Duodenal mucosa (tissue), 2 donors: ENCODE results near the gene CABCOCO1.

Experiments used
- H3K27ac ChIP-seq: one replicate; pipeline ENCODE4 v1.7.0; 2013; ENCODE audit warnings: low read depth, low read length
- H3K27me3 ChIP-seq, 2 donors: one replicate each; pipeline ENCODE4 v1.7.0; 2013; ENCODE audit warnings: low read length in 2 of 2, control low read depth in 1 of 2; ENCODE audit not compliant: insufficient read depth in 2 of 2, control insufficient read depth in 1 of 2
- H3K36me3 ChIP-seq, 2 donors: one replicate each; pipeline ENCODE4 v1.7.0; 2013; ENCODE audit warnings: low read length in 2 of 2, control low read depth in 1 of 2; ENCODE audit not compliant: insufficient read depth in 2 of 2, control insufficient read depth in 1 of 2
- H3K4me1 ChIP-seq, 2 donors: one replicate each; pipeline ENCODE4 v1.7.0; 2013; ENCODE audit warnings: low read length in 2 of 2, control low read depth in 1 of 2; ENCODE audit not compliant: insufficient read depth in 2 of 2, control insufficient read depth in 1 of 2
- H3K4me3 ChIP-seq, 2 donors: one replicate each; pipeline ENCODE4 v1.7.0; 2013; ENCODE audit warnings: low read length in 2 of 2, low read depth in 1 of 2
- H3K9ac ChIP-seq, 2 donors: one replicate each; pipeline ENCODE4 v1.7.0; 2013; ENCODE audit warnings: low read length in 2 of 2, low read depth in 1 of 2
- H3K9me3 ChIP-seq, 2 donors: one replicate each; pipeline ENCODE4 v1.7.0; 2013; ENCODE audit warnings: low read length in 2 of 2, control low read depth in 1 of 2; ENCODE audit not compliant: control insufficient read depth in 1 of 2

CABCOCO1 gene

DNA sequence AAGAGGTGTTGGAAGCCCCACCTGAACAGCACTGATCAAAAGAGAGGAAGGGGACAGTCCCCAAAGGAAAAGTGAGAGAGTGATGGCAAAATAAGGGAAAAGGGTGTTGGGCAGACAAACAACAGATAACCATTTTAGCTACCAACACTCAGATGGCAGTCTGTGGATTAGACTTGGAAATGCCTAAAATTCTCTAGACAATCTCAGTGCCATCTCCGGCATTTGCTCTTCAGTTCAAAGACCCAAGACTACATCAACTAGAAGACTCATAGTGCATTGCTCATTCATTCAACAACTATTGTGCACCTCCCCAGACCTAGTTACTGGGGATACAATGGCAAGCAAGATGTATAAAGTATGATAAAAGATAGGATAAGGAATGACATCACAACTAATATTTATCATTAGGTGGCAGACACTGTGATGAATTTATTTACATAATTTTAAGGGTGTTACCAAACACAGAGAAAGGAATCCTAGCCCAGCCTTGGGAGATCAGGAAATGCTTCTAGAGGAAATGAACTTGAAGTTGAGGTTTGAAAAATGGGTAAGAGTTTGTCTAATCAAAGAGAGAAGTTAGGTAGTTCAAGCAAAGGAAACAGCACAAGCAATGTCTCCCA lies 129.5 kb downstream of the CABCOCO1 start:
- Histone ChIP-seq H3K9ac (no peak overlapping the region), H3K27me3 (no peaks in the 10 kb centered on the region), H3K36me3 (no peaks in the 10 kb centered on the region), H3K4me3 (no peak overlapping the region), H3K4me1 (peaks cover 0 to 3% of the 10 kb centered on the region in 2 donors), H3K27ac (no peak overlapping the region), H3K9me3 (no peaks in the 10 kb centered on the region)

DNA sequence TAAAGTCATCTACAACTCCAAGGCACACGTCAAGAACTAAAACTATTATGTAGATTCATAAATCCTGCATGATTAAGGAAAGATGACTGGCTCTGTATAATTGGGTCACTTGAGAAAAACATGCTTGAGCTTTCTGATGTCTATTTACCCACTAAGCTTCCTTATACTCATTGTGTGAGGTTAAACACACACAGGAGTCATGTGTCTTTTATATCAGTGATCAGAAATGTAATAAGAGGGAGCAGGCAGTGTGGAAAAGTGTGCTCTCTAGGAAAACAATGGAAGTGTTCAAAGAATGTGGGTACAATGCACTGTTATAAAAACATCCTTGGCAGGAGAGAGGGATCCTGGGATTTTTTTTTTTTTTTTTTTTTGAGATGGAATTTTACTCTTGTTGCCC lies 130.2 kb downstream of the CABCOCO1 start:
- Histone ChIP-seq H3K4me3 (no peak overlapping the region), H3K4me1 (peaks cover 0 to 3% of the 10 kb centered on the region in 2 donors), H3K27ac (no peak overlapping the region), H3K36me3 (no peaks in the 10 kb centered on the region), H3K27me3 (no peaks in the 10 kb centered on the region), H3K9me3 (no peaks in the 10 kb centered on the region), H3K9ac (no peak overlapping the region)

DNA sequence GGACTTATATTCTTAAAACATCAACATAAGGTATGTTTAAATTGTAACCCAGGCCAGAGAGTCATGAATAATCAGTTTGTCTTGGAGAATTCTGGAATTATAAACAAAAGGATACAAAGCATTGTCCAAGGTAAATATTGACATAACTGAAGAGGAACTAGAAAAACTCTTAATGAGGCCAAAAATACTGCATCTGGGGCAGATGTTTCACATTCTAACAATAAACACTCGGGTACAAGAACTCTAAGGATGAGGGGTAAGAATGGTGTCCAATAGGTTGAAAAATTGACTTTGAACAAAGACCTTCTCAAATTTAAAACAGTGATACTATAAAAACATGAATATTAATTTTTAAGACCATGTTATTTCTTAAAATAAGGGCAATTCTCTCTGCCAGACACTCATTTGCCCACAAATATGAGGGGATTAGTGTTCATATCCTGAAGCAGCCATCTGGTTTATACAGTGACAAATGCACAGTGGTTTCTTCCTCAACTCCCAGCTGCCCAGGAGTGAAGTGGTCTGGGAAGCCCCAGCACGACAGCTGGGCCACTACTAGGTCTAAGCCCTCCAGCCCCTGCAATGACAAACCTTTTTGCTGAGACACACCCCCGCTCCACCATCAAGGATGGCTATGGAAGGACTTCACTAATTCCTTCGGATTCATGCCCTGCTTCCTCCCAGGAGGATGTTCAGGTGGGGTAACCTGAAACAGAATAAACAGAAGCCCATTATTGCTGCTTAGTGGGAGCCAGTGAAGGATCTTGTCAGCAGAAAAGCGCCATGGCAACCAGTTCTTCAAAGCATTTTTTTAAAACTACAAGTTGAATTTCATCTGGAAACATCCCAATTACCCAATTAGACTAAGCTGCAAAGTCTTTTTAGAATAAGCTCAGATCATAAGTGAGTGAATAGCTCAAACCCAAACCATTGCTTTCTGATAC lies 131.3 kb downstream of the CABCOCO1 start:
- H3K9me3 ChIP-seq, result no peaks in the 10 kb centered on the region
- H3K4me3 ChIP-seq, result no peak overlapping the region
- H3K9ac ChIP-seq, result no peak overlapping the region
- H3K27me3 ChIP-seq, result no peaks in the 10 kb centered on the region
- H3K36me3 ChIP-seq, result no peaks in the 10 kb centered on the region
- H3K27ac ChIP-seq, result no peak overlapping the region
- peaks cover 0 to 3% of the 10 kb centered on the region in 2 donors for H3K4me1 ChIP-seq

DNA sequence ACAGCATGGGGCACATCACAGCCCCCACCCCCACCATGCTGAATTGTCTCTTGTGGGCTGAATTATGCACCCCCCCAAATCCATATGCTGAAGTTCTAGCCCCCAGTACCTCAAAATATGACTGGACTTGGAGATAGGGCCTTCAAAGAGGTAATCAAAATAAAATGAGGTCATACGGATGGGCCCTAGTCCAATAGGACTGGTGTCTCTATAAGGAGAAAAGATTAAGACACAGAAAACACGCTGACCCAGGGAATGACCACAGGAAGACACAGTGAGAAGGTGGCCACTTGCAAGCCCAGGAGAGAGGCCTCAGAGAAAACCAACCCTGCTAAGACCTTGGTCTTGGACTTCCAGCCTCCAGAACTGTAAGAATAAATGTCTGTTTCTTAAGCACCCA lies 132.4 kb downstream of the CABCOCO1 start:
- no peak overlapping the region for H3K27ac ChIP-seq
- peaks cover 0 to 3% of the 10 kb centered on the region in 2 donors for H3K4me1 ChIP-seq
- no peak overlapping the region for H3K9ac ChIP-seq
- no peak overlapping the region for H3K4me3 ChIP-seq
- H3K36me3 ChIP-seq, result no peaks in the 10 kb centered on the region
- no peaks in the 10 kb centered on the region for H3K9me3 ChIP-seq
- H3K27me3 ChIP-seq, result no peaks in the 10 kb centered on the region

DNA sequence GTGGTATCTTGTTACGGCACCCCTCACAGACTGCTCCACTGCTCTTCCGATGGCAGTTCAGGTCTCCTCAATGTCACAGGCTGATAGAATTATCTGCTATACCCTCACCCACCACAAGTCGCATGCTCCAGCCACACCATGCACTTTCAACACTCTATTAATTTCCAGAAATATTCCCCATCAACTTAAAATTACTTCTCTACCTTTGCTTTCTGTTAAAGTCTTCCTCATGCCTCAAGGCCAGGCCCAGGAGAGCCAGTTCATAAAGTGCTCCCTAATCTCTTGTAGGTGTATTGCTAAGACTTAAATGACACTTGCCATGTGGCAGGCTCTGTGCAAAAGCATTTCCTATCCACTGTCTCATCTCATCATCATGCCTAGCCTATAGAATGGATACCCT lies 132.8 kb downstream of the CABCOCO1 start:
- Histone ChIP-seq H3K4me3 (no peak overlapping the region), H3K4me1 (peaks cover 0 to 3% of the 10 kb centered on the region in 2 donors), H3K27me3 (no peaks in the 10 kb centered on the region), H3K36me3 (no peaks in the 10 kb centered on the region), H3K27ac (no peak overlapping the region), H3K9me3 (no peaks in the 10 kb centered on the region), H3K9ac (no peak overlapping the region)

DNA sequence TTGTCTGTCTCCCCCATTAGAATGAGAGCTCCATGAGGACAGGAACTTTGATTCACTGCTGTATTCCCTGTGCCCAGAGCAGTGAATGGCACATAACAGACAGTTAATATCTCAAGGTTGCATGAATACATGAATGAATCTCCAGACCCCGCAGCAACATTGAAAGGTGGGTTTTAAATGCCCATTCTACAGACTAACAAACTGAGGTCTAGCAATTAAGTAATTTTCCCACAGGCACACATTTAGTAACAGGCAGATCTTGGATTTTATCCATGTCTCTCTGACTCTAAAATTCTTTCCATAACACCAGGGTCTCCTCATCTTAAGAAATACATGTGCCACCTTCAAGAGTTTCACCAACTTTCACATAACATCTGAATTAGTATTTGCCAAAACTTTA lies 134.1 kb downstream of the CABCOCO1 start:
- Histone ChIP-seq H3K36me3 (no peaks in the 10 kb centered on the region), H3K4me3 (no peak overlapping the region), H3K27ac (no peak overlapping the region), H3K4me1 (peaks cover 0 to 3% of the 10 kb centered on the region in 2 donors), H3K27me3 (no peaks in the 10 kb centered on the region), H3K9ac (no peak overlapping the region), H3K9me3 (no peaks in the 10 kb centered on the region)

DNA sequence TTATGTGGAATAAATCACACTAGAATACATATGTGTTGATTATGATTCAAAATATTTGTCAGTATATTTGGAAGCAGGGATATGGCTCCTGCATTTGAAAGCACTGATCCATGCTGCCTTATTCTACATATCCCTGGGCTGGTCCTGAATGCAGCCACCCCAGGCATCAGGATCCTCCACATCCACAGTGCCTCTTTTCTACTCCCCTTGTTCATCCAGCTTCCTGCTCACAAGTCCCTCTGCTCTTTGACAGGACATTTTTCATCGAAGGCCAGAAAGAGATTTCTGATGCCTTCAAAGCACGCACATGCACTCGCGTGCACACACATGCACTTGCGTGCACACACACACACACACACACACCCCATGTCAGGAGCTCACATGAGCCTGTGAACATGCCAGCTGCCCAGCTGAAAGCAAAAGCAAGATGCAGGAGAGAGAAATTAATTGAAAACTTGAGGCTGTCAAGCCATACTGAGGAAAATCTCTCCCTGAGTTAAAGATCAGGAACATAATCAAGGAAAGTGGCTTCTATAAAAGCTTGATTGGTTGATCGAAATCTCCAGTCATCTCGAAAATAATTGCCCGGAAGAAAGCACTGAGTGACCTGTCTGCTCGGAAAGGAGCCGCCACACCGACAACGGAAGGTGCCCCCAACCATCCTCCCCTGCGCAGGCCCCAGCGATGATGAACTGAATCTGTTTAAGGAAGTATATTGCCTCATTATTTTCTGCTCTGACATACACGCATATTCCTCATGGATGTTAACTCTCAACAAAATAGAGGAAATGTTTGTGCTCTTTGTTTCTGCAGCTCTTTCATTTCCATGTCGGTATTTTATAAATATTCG lies 134.8 kb downstream of the CABCOCO1 start:
- no peak overlapping the region for H3K9ac ChIP-seq
- H3K27ac ChIP-seq, result no peak overlapping the region
- H3K4me3 ChIP-seq, result no peak overlapping the region
- no peaks in the 10 kb centered on the region for H3K9me3 ChIP-seq
- no peaks in the 10 kb centered on the region for H3K36me3 ChIP-seq
- H3K4me1 ChIP-seq, result peaks cover 0 to 3% of the 10 kb centered on the region in 2 donors
- no peaks in the 10 kb centered on the region for H3K27me3 ChIP-seq

DNA sequence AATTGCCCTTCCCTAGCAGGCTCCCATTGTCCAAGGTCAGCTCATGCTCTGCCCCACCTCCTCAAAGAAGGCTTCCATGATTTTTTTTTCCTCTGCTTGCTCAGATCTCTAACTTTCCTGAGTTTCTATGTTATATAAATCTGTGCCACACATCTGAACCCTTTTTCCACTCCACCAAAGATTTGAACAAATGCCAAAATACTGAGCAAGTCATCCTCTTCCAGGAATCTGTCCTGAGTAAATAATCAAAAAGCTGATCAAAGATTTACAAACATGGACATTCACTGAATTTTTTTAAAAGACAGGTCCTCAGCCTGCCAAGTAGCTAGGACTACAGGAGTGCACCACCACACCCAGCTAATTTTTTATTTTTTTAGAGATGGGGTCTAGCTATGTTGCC lies 136.0 kb downstream of the CABCOCO1 start:
- Histone ChIP-seq H3K9ac (no peak overlapping the region), H3K9me3 (no peaks in the 10 kb centered on the region), H3K4me3 (no peak overlapping the region), H3K36me3 (no peaks in the 10 kb centered on the region), H3K27me3 (no peaks in the 10 kb centered on the region), H3K27ac (no peak overlapping the region), H3K4me1 (peaks cover 0 to 3% of the 10 kb centered on the region in 2 donors)

DNA sequence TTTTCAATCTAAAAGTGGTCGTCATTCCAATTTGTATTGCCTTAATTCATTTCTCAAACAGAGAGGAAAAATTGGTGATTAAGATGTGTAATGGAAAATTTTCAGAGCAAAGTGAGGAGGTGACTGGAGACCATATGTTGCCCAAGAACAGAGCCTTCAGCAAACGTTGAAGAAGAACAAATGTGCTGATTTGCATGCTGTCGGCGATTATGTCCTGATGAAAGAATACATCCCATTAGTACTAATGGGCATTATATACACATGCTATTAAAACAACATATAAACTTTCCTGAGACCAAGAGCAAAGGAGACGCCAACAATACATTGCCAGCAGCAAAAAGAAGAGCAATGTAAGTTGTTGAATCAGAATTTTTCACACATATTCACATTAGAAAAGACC lies 138.8 kb downstream of the CABCOCO1 start:
- no peak overlapping the region for H3K9ac ChIP-seq
- no peaks in the 10 kb centered on the region for H3K36me3 ChIP-seq
- H3K27ac ChIP-seq, result no peak overlapping the region
- H3K4me3 ChIP-seq, result no peak overlapping the region
- H3K4me1 ChIP-seq, result no peaks in the 10 kb centered on the region
- no peaks in the 10 kb centered on the region for H3K9me3 ChIP-seq
- H3K27me3 ChIP-seq, result no peaks in the 10 kb centered on the region

DNA sequence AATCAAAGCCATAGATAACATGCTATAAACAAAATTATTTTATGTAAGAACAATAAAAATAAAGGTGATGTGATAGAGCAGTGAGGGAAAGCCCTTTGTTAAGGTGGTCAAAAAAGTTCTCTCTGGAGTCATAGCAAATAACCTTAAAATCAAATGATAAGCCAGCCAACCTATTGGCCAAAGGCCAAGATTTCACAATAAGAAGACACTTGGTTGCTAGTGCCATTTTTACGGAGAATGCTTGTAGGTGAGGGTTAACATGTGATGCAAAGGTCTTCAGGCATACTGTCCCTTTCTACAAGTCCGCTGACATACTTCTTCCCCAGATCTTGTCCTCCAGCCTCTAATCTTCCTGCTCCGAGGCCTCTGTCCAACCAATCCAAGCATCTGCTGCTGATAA lies 140.5 kb downstream of the CABCOCO1 start:
- H3K4me1 ChIP-seq, result no peaks in the 10 kb centered on the region
- no peak overlapping the region for H3K4me3 ChIP-seq
- H3K27me3 ChIP-seq, result no peaks in the 10 kb centered on the region
- no peak overlapping the region for H3K27ac ChIP-seq
- no peak overlapping the region for H3K9ac ChIP-seq
- no peaks in the 10 kb centered on the region for H3K9me3 ChIP-seq
- H3K36me3 ChIP-seq, result no peaks in the 10 kb centered on the region
